GM12875 (cell line): ENCODE results near the gene DUOXA1.
A peak's percentile ranks its signal among the peaks of the same experiment; 100 is the strongest.

Source experiments
- H3K4me3 ChIP-seq: one replicate; pipeline ENCODE4 v1.5.1; 2011; ENCODE audit warnings: low read depth, low read length, control low read depth
- TF ChIP-seq, protein P1 (sequence below): IDR thresholded peaks from 2 replicates; pipeline ENCODE4 v1.5.1; 2011; ENCODE audit warnings: low read depth, mild to moderate bottlenecking, control low read depth, inconsistent platforms, low read length, moderate library complexity, borderline replicate concordance; ENCODE audit not compliant: insufficient read depth

The DUOXA1 gene

DNA sequence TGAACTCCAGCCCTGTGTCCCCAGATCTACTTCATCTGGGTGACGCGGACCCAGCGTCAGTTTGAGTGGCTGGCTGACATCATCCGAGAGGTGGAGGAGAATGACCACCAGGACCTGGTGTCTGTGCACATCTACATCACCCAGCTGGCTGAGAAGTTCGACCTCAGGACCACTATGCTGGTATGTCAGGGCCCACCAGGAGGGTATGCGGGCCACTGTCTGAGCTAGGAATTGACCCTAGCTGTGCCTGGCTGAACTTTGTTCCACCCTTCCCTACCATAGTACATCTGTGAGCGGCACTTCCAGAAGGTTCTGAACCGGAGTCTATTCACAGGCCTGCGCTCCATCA, 33.8 kb upstream of the DUOXA1 start:
- no peak overlapping the region for H3K4me3 ChIP-seq
- TF ChIP-seq, protein P1, sequence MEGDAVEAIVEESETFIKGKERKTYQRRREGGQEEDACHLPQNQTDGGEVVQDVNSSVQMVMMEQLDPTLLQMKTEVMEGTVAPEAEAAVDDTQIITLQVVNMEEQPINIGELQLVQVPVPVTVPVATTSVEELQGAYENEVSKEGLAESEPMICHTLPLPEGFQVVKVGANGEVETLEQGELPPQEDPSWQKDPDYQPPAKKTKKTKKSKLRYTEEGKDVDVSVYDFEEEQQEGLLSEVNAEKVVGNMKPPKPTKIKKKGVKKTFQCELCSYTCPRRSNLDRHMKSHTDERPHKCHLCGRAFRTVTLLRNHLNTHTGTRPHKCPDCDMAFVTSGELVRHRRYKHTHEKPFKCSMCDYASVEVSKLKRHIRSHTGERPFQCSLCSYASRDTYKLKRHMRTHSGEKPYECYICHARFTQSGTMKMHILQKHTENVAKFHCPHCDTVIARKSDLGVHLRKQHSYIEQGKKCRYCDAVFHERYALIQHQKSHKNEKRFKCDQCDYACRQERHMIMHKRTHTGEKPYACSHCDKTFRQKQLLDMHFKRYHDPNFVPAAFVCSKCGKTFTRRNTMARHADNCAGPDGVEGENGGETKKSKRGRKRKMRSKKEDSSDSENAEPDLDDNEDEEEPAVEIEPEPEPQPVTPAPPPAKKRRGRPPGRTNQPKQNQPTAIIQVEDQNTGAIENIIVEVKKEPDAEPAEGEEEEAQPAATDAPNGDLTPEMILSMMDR, result no peak

DNA sequence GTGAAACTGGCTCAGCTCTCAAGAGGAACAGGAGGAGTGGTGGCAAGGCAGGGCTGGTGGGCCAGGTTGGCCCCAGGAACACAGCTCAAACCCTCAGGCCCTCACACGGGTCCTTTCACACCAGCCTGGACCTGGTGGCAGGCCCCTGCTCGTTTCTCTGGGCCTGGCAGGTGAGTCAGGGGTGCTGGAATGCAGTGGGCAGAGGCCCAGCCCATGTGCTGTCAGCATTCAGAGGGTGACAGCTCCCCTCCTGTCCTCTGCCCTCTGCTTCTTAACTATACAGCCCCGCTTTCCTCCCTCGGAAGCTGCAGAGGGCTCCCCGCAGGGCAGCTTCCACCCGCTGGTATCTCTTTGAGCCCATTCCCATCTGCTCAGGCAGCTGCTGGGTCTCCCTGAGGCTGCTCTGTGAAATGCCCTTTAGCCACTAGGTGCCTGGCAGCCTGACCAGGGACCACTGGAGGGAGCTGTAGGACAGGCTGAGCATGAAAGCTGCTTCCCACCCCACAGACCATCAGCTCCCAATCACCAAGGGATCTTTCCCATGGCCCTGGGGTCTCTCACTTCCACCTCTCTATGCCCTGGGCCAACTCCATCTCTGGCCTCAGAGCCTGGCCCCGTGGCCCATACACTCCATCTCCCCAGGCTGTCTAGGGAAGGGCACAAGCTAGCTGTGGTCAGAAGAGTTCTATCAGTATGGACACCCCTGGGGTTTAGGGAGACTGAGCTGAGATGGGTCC, 33.3 kb upstream of the DUOXA1 start:
- no peak overlapping the region for H3K4me3 ChIP-seq

DNA sequence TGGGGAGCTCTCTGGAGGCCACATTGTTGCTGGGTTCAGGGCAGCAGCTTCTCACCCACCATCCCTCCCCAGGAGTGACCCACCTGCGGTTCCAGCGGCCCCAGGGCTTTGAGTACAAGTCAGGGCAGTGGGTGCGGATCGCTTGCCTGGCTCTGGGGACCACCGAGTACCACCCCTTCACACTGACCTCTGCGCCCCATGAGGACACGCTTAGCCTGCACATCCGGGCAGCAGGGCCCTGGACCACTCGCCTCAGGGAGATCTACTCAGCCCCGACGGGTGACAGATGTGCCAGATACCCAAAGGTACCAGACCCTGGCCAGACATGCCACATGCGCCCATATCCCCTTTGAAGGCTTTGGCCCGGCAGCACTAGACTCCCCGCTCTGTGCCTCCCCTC, 32.0 kb upstream of the DUOXA1 start:
- no peak overlapping the region for H3K4me3 ChIP-seq
- TF ChIP-seq, protein P1, result no peak

More for the DNA sequence above, 33.3 kb upstream of the DUOXA1 start:
- TF ChIP-seq, protein P1, result peak; percentile 90

DNA sequence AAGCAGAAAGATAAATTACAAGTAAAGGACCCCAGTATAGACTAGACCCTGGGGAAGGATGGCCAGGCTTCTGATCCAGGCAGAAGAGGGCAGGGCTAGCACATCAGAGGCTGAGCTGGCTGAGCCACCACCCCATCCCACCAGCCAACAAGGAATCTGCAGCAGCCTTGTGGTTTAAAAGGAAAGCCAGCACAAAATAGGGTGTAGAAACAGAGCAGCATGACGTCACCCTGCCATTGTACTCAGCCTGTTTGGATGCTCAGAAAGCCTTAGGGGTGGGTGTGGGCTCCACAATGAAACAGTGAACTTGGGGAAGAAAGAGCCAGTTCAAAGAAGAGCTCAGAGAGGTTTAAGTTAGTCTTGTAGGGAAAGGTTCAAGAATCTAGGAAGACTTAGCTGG, 28.3 kb upstream of the DUOXA1 start:
- TF ChIP-seq, protein P1, result no peak

DNA sequence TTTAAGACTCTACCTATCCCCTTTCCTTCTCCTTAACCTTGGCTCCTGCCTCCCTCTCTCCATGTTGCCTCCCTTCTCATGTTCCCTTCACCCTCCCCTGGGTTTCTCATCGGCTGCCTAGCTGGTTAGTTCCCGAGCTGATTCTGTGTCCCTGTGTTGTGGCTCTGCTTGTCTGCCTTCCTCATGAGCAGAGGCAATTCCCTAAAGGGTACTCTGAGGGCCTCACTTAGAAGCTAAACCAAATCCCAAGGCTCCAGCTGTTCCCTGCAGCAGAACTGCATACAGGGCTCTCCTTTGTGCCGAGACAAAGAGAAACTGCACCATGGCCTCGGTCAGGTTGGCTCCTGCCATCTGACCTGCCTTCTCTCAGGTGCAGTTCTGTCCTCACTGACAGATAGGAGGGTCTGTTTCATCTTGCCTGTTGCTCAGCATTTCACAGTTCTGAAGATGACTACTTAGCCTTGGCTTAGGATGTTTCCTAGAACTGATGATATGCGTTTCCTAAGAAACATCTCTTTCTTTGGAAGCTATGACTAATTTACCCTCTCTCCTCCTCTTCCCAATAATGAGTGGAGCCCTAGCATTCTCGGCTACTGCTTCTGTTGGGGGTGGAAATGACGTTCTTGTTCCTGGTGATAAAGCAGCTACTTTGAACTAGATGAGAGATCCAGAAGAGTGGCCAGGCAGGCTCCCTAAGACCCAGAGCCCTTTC, 27.2 kb upstream of the DUOXA1 start:
- H3K4me3 ChIP-seq, result no peak overlapping the region
- TF ChIP-seq, protein P1, result no peak

More for the DNA sequence above, 28.3 kb upstream of the DUOXA1 start:
- no peak overlapping the region for H3K4me3 ChIP-seq

DNA sequence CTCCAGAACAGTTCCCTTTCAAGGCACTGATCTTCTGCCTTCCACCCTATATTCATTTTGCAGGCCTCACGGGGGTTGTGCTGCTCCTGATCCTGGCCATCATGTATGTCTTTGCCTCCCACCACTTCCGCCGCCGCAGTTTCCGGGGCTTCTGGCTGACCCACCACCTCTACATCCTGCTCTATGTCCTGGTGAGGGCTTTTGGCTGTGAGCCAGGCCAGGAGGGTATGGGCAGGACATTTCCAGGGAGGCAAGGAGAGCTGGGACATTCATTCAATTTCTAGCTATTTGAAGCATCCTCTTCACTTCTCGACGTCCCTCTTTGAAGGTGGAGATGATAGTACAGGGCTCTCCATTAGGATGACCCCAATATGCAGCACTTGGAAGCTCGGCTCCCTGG, 26.1 kb upstream of the DUOXA1 start:
- TF ChIP-seq, protein P1, result no peak

More for the DNA sequence above, 26.1 kb upstream of the DUOXA1 start:
- no peak overlapping the region for H3K4me3 ChIP-seq
